ENCODE results near the gene ZBTB20.

DNA sequence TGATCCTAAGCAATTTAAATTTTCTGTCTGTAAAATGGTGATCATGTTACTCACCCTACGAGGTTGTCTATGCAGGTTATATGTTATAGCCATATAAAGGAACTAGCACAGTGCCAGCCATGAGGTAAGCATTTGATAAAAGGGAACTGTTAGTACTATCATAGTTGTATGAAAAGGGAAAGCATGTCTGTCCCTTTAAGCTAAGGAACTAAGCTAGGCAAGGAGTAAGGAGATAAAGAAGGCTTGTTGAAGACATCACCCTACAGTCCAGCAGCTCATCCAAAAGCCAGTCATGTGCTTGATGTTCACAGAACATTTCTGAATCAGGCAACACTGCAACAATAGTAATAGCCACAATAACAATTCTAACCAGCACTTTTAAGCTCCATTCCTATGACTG, 243.9 kb downstream of the ZBTB20 start:
- TF ChIP-seq POLR2A (IDR thresholded peaks at IDR 0.05) = no peak
- TF ChIP-seq, protein P1, sequence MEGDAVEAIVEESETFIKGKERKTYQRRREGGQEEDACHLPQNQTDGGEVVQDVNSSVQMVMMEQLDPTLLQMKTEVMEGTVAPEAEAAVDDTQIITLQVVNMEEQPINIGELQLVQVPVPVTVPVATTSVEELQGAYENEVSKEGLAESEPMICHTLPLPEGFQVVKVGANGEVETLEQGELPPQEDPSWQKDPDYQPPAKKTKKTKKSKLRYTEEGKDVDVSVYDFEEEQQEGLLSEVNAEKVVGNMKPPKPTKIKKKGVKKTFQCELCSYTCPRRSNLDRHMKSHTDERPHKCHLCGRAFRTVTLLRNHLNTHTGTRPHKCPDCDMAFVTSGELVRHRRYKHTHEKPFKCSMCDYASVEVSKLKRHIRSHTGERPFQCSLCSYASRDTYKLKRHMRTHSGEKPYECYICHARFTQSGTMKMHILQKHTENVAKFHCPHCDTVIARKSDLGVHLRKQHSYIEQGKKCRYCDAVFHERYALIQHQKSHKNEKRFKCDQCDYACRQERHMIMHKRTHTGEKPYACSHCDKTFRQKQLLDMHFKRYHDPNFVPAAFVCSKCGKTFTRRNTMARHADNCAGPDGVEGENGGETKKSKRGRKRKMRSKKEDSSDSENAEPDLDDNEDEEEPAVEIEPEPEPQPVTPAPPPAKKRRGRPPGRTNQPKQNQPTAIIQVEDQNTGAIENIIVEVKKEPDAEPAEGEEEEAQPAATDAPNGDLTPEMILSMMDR (IDR thresholded peaks at IDR 0.05) = no peak

Data from thyroid gland (tissue), 4 donors.